T-helper 1 cell (primary cell): ENCODE results near the gene TMEM179B.
"Not testable (repeated sequence)": the region's sequence is repeated elsewhere in the genome, so short reads cannot be mapped to it uniquely, and the experiment has no call there.

ENCODE experiments used
- DNase-seq, 5 donors: peaks; one replicate each; pipeline ENCODE4 v3.0.0-alpha.2; 2012 to 2020

The TMEM179B gene

DNA sequence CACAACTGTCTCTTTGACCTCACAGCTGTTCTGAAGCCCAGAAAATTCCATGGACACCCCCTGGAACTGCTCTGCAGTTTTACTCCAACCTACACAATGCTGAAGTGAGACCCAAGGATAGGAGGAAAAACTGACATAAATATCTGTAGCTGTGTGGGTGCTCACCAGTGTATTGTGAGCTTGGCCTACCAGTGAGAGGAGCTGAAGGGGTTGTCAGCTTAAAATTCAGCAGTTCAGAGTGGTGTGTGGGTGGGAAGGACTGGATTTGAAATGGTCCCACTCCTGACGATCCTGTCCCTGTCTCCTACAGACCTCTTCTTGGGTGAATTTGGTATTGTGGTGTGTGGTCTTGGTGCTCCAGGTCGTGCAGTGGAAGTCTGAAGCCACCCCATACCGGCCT lies 2.4 kb downstream of the TMEM179B start:
- no peak for DNase-seq

DNA sequence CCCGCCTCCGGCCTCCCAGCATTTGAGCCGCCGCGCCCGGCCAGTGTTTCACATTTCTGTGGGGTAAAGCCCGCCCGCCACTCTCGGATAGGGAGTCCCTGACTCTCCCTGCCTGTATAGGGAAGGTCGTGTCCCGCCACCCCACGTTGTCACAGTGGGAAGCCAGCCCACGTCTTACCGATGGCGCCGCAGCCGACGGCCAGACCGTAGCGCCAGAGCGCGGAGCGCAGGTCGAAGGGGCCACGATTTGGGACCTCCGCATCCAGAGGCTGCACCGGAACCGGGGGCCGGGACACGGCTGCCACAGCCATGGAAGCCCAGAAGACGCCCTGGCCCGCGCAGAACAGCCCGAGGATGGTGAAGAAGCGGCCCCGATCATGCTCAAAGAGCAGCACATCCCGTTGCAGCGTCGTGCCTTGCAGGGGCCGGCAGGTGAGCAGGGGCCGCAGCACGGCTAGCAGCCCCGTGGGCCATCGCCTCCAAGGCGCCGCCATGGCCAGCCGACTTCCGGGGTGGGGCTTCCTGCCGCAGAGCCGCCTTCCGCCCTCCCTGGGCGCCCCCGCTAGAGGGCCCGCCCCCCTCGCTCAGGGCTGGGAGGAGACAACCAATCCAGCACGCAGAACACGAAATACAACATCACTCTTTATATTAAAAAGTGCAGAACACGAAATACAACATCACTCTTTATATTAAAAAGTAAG lies 4.4 kb downstream of the TMEM179B start, which contains the start of gene TMEM223:
TSS of gene TMEM223 (minus strand) at position 506 of the 701 bp plus-strand sequence. CDS start at position 494, 12 bp downstream.
- DNase-seq, result peak; percentile 80 to 90 (median 87)

DNA sequence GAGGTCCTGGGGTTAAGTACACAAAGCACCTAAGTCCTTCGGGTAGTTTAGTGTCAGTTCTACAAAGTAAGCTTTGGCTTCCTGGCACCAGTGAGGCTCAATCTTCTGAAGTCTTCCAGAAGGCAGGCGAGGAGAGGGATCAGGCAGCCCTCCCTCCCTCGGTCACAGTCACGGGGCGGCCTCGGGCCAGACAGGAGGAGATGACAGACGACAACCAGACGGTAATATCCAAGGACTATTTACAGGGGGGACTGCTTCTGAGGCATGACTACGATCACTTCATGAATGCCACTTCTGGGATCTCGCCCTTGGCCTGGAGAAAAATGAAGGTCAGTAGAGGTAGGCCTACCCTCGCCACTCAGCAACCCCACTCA lies 5.0 kb downstream of the TMEM179B start:
- no peak for DNase-seq

DNA sequence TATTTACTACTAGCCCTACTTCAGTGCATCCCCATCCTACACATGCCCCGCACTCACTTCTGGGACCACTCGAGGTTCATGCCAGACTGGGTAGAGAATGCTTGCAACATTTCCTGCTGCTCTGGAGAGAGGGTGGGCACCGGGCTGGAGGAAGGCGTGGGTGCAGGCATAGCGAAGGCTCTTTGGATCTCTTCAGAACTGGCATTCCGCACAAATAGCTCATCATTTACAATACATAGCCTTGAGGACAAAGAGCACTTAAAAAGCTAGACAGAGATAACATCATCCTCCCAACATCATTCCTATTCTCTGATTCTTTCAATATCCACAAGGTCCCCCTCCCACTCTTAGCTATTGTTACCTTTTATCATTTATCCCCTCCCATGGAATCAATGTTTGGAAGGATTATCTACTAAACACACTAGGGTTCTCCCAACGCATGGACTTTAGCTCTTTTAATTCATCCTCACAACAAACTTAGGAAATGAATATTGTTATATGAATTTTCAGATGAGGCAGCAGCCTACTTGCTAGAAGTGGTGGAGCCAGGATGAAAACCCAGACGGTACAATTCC lies 7.1 kb downstream of the TMEM179B start:
- DNase-seq, result no peak

DNA sequence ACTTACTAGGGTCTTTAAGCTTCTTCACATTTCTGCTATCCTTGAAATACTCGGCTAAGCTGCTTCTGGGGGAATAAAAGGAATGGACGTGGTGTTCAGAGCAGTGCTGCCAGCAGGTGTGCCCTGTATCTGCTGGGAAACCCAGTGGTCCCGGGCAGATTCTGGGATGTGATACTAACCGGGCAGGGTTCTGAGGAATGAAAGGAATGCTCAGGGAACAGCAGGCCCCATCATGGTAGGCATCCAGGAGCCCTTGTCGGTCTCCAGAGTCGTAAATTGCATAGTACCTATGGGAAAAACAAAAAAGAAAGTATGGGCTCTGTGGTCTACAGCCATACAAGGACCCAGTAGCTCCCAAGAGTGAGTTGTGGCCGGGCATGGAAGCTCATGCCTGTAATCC lies 9.1 kb downstream of the TMEM179B start:
- DNase-seq, result no peak

DNA sequence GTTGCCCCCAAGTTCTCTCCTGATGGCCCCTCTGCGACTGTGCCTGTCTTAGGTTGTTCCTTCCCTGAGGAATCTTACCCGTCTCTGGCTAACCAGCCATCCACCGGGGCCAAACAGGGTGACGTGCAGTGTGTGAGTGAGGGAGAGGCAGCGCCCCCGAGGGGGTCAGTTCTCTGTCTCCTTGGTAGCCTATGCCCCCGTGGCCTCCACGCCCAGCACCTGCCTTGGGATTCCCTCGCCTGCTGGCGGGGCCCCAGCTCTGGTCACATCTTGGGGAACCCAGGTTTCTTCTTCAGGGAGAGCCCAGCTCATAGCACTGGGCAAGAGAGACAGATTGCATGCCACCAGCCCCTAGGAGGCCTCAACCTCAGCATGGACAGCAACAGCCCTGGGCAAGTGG lies 12.3 kb downstream of the TMEM179B start:
- no peak for DNase-seq

DNA sequence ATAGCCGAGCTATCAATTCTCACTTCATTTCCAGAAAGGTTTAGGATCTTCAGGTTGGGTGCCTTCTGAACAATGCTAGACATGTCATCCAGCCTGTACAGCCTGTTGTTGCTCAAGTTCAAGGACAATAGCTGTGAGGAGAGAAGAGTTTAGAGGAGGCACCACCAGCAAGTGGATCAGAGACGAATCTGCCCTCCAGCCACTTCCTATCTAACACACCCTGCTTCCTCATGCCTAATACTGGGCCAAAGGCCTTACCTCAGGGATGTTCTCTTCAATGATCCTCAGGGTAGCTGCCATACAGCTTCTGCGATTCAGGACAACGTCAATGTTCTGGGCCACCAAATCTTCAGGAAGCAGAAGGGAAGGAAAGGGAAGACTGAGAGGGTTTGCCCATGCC lies 13.9 kb downstream of the TMEM179B start:
- no peak for DNase-seq

DNA sequence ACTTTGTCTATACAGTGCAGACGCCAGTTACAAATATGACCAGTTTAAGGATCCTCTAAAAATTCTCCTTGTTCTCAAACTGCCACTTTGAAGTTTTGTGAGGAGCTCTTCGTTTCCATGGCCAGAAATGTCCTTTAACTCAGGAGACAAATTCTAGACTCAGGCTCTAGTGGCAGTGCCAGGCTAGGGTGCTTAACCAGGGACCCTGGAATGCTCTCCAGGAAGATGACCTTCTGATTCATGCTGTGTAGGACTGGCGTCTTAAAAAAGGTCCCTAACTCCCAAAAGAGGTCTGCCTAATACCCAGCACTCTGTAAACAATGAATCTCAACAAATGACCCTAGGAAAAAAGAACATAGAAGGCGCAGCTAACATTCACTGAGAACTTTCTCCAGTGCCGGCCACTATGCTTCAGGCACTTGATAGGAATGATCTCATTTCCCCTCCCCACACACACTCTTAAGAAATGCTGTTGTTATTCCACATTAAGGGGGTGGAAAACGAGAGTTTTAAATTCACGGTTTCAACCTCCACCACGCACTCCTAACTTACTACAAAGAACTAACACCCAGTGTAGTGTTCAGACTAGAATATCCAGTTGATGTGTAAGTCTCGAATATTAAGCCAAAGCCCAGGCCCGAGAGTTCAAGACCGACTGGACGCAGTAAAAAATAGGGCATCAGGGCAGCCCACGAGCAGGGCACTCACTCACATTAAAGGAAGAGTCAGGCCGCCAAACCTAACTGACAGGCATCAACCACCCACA lies 17.3 kb downstream of the TMEM179B start:
- no peak for DNase-seq

DNA sequence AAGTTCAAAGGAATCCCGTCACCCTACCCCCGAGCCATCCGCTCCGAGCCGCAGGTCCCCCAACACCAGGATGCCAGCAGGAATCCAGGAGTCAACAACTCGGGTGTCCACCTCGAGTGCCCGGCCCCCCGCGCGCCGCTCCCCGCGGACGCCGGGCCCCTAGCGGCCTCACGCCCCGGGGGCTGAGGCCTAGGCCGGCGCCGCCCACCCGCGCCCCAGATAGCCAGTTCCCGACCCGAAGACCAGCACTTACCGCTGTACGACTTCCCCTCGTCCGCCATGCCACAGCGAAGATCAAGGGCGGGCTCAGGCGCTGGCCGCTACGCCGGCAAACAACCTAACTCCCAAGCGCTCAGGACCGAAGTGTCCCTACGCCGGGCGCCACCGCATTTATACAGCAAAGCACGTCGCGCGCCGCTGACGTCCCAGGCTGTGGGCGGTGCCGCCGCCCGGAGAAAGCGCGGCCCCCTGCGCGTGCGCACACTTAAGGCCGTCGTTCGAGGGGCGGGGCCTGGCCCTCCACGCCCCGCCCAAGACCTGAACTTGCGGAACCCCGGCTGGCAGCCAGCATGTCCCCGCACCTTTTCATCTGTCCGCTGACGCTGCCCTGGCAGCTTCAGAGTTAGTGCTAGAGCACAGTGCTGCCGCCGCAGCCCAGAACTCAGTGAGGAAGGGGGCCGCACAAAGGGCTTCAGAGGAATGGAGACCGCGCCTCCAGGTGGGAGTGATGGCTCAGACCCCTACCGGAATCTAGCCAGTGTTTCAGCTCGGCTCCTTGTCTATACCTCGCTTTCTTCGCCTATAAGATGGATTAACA lies 18.1 kb downstream of the TMEM179B start, which contains the start of gene NXF1:
TSS of gene NXF1 (minus strand) at position 365 of the 817 bp plus-strand sequence. CDS start at position 281, 84 bp downstream.
- peak; percentile 91 to 97 (median 95) for DNase-seq

DNA sequence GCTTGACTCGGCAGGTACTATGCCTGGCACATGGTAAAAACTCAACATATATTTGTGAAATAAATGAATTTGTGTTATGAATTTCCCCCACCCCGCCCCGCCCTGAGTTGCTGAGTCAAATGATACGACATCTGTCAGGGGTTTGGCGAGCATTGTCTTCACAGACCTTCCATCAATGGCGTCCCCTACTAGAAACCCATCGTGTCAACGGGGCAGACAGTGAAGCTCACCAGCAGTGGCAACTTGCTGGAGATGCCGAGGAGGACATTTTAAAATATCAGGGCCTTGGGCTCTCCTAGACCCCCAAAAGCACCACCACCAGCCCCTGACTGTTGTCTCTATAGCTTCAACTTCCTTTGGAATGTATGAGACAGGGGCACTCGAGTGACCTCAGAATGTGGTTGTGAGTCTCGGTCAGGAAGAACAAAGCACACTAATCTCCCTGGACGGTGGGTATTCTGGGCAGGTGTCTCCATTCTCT lies 18.8 kb downstream of the TMEM179B start:
- no peak for DNase-seq

DNA sequence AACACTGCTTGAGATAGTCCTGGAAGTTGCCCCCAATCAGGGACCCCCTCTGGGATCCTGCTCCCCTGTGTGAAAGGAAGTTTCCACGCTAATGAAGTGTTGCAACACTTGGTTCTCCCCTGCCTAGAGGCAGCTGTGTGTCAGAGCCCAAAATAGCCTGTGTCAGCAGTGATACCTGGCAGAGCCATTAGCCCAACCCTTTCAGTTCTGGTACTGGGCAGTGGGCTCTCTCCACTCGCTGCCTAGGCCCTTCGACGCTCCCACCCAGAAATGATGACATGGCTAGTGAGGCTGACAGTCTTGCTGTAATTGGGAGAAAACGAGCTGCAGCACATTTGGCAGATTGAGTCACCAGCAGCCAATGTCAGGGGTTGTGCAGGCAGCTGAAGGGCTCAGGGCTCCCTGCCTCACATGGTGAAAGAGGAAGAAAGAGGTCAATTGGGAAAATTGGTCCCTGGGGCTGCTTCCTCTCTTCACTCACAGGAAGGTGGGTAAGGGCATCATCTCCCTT lies 19.5 kb downstream of the TMEM179B start:
- DNase-seq, result no peak

DNA sequence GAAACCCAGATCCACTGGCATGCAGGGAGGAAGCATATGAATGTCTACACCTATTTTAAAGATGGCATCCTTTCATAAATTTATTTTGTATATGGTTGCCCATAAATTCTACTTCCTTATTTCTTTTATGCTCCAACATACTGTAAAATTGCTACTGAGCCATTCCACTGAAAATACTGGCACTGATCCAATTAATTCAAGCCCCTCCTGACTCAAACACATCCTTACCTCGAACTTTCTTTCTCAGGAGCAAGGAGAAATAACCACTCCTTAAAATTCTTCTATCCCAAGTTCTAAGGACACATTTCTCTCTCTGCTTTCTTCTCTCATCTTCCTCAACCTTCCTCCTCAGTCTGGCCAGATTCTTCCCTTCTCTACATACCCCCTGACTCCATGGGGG lies 23.5 kb downstream of the TMEM179B start:
- no peak for DNase-seq

DNA sequence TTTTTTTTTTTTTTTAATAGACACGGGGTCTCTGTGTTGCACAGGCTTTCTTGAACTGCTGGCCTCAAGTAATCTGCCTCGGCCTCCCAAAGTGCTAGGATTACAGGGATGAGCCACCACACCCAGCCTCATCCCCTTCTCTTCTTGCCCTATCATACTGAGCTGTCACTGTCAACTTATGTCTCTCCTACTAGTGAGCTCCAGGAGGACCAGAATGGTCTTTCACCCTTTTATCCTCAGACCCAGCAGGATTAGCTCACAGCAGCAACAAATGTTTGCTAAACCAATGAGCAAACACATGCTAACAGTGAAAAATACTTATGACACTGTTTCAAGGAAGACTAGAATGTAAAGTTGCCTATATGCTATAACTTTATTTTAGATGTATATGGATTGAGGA lies 24.5 kb downstream of the TMEM179B start:
- DNase-seq, result no peak

DNA sequence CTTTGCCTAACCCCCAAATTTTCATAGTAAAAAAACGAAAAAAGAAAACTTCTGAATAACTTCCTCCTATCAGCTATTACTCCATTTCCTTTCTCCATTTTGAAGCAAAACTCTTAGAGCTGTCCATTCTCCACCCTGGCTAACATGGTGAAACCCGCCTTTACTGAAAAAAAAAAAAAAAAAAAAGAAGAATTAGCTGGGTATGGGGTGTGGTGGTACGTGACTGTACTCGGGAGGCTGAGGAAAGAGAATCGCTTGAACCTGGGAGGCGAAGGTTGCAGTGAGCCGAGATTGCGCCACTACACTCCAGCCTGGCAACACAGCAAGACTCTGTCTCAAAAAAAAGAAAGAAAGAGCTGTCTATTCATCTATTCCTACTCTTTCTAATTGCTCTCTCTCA lies 29.4 kb downstream of the TMEM179B start:
- no peak for DNase-seq

DNA sequence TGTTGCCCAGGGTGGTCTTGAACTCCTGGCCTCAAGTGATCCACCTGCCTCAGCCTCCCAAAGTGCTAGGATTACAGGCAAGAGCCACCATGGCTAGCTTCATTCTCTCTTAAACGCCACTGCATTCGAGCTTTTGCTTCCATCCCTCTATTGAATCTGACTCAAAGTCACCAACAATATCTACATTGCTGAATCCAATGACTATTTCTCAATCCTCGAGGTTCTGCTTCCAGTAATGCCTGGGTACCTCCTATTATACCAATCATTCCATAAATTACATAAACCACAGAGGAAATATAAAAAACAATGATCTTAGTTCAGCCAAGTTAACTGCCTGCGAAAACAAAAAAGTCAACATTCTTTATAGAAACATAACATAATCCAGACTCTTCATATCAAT lies 29.9 kb downstream of the TMEM179B start:
- DNase-seq, result no peak

DNA sequence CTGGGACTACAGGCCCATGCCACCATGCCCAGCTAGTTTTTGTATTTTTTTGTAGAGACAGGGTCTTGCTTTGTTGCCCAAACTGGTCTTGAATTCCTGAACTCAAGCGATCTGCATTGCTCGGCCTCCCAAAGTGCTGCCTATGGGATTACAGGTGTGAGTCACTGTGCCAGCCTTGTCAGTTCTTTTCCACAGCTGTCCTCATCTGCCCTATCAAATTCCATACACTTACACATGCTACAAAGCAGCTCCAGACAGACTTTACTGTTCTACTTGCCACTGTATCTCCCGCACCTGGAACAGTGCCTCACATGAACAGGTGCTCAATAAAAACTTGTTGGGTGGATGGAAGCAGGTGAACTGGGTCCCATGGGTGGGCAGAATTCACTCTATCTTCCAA lies 36.5 kb downstream of the TMEM179B start:
- no peak for DNase-seq

DNA sequence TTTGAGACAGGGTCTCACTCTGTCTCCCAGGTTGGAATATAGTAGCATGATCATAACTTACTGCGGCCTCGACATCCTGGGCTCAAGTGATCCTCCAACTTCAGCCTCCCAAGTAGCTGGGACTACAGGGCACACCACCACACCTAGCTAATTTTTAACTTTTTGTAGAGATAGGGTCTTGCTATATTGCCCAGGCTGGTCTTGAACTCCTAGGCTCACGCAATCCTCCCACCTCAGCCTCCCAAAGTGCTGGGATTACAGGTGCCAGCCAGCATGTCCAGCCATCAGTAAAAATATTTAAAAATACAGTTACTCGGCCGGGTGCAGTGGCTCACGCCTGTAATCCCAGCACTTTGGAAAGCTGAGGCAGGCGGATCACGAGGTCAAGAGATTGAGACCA lies 40.9 kb downstream of the TMEM179B start:
- not testable (repeated sequence) for DNase-seq

DNA sequence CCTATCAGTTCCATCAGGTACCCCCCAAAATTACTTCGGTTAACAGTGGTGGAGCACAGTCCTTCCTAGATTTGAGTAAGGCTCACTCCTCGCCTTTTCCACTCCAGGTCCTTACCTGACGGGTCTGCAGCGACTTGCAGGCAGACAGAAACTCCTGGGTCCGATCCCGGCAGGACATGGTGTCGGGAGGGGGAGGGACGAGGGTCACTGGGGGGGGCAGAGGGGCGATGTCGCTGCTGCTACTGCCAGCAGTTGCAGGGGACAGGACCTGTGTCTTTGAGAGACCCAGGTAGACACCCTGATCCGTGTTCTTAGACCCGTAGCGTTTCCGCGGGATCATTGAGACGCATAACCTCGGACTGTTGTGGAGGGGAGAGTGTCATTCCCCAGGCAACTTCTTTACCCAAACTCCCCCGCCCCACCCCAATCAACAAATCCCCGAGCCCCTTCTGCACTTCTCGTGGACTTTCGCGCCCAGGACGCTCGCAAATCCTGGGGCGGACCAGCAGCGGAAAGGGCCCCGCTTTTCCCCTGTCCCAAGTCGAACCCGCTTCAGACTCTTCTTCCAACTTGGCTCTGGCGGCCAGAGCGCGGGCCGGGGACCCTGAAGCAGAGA lies 43.8 kb downstream of the TMEM179B start:
- no peak for DNase-seq

DNA sequence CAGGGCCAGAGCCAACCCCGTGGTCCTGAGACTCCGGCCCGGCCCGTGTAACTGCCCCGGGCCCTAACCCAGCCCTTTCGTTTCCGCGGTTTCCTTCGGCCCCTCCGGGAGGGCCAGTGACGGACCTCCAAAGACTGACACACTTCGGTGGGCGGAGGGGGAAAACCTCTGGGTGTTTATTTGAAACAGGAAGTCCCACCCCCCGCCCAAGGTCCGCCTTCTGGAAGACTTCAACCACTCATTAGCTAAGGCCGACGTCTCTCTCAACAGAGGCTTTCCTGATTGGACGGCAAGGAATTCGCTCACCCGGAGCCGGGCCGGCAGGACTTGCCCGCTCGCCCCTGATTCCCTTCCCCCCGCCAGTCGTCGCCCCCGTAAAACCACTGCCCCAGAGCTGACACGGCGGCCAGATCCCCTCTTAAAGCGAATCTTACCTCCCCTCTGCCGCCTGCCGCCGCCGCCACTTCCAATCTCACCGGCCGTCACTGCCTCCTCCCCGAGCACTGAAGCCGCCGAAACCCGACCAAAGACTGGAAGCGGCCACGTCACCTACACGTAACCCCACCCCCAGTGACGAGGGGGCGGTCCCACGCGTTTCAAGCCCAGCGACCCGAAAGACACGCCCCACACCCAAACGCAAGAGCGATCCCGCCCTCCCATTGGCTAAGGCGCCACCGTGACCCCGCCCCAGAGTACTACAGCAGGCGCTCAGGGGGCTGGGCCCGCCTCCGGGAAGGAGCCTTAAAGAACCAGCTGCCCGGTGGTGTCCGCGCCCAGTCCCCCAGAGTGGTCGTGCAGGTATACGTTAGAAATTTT lies 44.5 kb downstream of the TMEM179B start, which contains the start of gene STX5:
TSS of gene STX5 (minus strand) at position 532 of the 816 bp plus-strand sequence. CDS start 808 bp downstream, outside the sequence.
- peak; percentile 98 to 100 (median 99) for DNase-seq

DNA sequence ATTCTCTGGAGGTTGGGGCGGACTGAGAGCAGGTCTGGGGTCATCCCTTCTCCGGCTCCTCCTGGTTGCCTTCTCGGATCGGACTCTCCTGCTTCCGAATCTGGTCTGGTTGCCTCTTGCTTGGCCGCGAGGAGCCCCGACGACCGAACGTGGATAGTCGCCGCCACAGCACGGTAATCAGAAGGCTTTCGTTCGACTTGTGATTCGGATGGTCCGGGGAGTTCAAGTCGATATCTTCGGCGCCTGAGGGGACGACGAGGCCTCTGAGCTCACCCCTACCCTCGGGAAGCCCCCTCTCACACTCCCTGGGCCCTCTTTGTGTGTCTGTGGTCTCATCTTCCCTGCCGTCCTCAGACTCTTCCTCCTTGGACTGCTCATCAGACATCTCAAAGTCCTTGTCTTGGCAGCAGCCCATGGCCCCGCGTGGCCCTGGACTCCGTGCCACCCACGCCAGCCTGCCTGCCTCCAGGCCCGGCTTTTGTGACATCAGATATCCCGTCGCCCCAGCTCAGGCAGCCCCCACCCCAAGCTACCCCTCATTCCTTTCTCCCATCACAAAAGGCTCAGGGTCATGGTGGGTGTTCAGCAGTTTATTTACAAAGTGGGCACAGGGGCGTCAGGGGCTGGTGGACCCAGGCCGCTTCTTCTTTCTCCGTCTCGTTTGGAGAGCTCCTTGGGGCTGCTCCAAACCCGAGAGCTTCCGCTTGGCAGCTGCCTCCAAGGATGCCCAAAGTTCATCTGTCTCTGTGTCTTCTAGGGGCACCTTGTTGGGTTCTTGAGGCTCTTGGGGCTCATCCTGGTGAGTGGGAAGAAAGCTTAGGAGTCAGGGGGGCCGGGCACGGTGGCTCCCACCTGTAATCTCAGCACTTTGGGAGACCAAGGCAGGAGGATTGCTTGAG lies 45.4 kb downstream of the TMEM179B start, which contains the start of gene TEX54:
TSS of gene TEX54 (minus strand) at position 506 of the 899 bp plus-strand sequence.
- no peak for DNase-seq
